Hepatocyte (in vitro differentiated cells): Measurements from ENCODE around the gene FBXW10B. TPM values are rescaled to one million over a fixed set of nuclear protein-coding genes. Genes with fewer than 3 reads are reported as not detected.
"Not testable (repeated sequence)": the region's sequence is repeated elsewhere in the genome, so short reads cannot be mapped to it uniquely, and the experiment has no call there.

Source experiments
- DNase-seq: peaks from one replicate; pipeline ENCODE4 v3.0.0-alpha.2; 2016; ENCODE audit warnings: low spot score
- H2AFZ ChIP-seq: fragments of 200-600 bp; sonication (generic); 2 replicates; pipeline ENCODE4 v1.6.0; 2016; ENCODE audit warnings: antibody characterized with exemption, mild to moderate bottlenecking
- H3K27ac ChIP-seq: fragments of 200-600 bp; sonication (generic); 2 replicates; pipeline ENCODE4 v1.5.1; 2016; ENCODE audit warnings: mild to moderate bottlenecking
- H3K27me3 ChIP-seq: fragments of 200-600 bp; sonication (generic); 2 replicates; pipeline ENCODE4 v1.6.1; 2016
- H3K36me3 ChIP-seq: fragments of 200-600 bp; sonication (generic); replicated peaks from 2 replicates; pipeline ENCODE4 v1.5.1; 2016; ENCODE audit warnings: low read depth; ENCODE audit not compliant: insufficient read depth
- H3K4me1 ChIP-seq: fragments of 200-600 bp; sonication (generic); 2 replicates; pipeline ENCODE4 v1.5.1; 2016; ENCODE audit warnings: mild to moderate bottlenecking, moderate library complexity; ENCODE audit not compliant: insufficient read depth
- H3K4me2 ChIP-seq: fragments of 200-600 bp; sonication (generic); 2 replicates; pipeline ENCODE4 v1.6.0; 2016
- H3K4me3 ChIP-seq: fragments of 200-600 bp; sonication (generic); 2 replicates; pipeline ENCODE4 v1.5.1; 2016; ENCODE audit warnings: mild to moderate bottlenecking
- H3K79me2 ChIP-seq: fragments of 200-600 bp; sonication (generic); 2 replicates; pipeline ENCODE4 v1.6.0; 2017; ENCODE audit warnings: mild to moderate bottlenecking
- H3K9me2 ChIP-seq: fragments of 200-600 bp; sonication (generic); replicated peaks from 2 replicates; pipeline ENCODE4 v1.6.0; 2017; ENCODE audit warnings: mild to moderate bottlenecking; ENCODE audit not compliant: insufficient read depth
- H3K9me3 ChIP-seq: fragments of 200-600 bp; sonication (generic); 2 replicates; pipeline ENCODE4 v1.5.1; 2016; ENCODE audit warnings: low read depth, mild to moderate bottlenecking
- H4K20me1 ChIP-seq: fragments of 200-600 bp; sonication (generic); 2 replicates; pipeline ENCODE4 v1.6.0; 2016; ENCODE audit warnings: mild to moderate bottlenecking; ENCODE audit not compliant: insufficient read depth, poor library complexity, severe bottlenecking
- EZH2 ChIP-seq: fragments of 200-600 bp; sonication (generic); IDR thresholded peaks from 2 replicates; pipeline ENCODE4 v1.6.1; 2016; ENCODE audit warnings: antibody characterized with exemption, mild to moderate bottlenecking, borderline replicate concordance
- EZH2phosphoT487 ChIP-seq: fragments of 200-600 bp; sonication (generic); IDR thresholded peaks from one replicate; pipeline ENCODE4 v1.6.1; 2018; ENCODE audit warnings: antibody characterized with exemption, mild to moderate bottlenecking, low read depth, moderate library complexity; ENCODE audit not compliant: unreplicated experiment, severe bottlenecking
- WGBS: methylation state at CpG from one replicate; pipeline ENCODE4 v1.1.6; 2016; ENCODE audit warnings: low lambda C conversion rate; ENCODE audit errors: missing lambda C conversion rate; 5-methylcytosine and 5-hydroxymethylcytosine counted together
- polyA plus RNA-seq: library from polyadenylated mRNA; unstranded; fragments of >200 nt; fragmentation: Nextera tagmentation; extraction: Ambion mirVana; gene quantifications from 2 replicates; pipeline ENCODE4 v1.2.1, GENCODE V29; 2016
- total RNA-seq: library from RNA; depleted of rRNA; stranded (reverse); fragments of >200 nt; gene quantifications from 2 replicates; pipeline ENCODE4 v1.2.3, GENCODE V29; 2014
- TF ChIP-seq, protein P1 (sequence below): fragments of 200-600 bp; sonication (generic); IDR thresholded peaks from 2 replicates; pipeline ENCODE4 v1.5.1; 2016; ENCODE audit warnings: antibody characterized with exemption, mild to moderate bottlenecking; ENCODE audit not compliant: poor library complexity

The FBXW10B gene
- total and polyA plus RNA-seq, 2 experiments from 2014 or later, result 0.23 to 1.3 TPM

DNA sequence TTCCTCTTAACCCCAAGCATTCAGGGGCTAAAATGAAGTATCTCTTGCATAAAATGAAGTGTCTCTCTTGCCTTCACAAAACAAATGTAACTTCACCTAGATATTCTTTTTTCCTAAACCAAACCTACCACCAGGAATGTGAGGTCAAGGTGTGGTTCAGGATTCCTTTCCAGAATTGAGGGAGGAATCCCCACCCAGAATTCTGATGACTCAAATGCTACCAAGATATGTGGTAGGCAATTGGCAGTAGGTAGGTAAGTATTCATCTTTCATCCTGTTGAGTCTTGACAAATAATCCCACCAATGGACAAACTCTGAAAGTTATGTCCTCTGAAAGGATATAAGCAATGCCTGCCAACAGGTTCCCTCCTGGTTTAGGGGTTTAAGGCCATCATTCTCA, 38.4 kb upstream of the FBXW10B start:
- DNase-seq, result no peak
- Histone ChIP-seq H3K9me3 (no peaks in the 10 kb centered on the region), H4K20me1 (no peaks in the 10 kb centered on the region), H3K36me3 (no peaks in the 10 kb centered on the region), H3K79me2 (no peaks in the 10 kb centered on the region), H3K4me2 (no peak overlapping the region), H3K9me2 (no peaks in the 10 kb centered on the region), H3K27me3 (no peaks in the 10 kb centered on the region), H3K4me1 (peaks cover 28% of the 10 kb centered on the region), H3K27ac (no peak overlapping the region), H3K4me3 (no peak overlapping the region), H2AFZ (no peak overlapping the region)
- TF ChIP-seq, protein P1, sequence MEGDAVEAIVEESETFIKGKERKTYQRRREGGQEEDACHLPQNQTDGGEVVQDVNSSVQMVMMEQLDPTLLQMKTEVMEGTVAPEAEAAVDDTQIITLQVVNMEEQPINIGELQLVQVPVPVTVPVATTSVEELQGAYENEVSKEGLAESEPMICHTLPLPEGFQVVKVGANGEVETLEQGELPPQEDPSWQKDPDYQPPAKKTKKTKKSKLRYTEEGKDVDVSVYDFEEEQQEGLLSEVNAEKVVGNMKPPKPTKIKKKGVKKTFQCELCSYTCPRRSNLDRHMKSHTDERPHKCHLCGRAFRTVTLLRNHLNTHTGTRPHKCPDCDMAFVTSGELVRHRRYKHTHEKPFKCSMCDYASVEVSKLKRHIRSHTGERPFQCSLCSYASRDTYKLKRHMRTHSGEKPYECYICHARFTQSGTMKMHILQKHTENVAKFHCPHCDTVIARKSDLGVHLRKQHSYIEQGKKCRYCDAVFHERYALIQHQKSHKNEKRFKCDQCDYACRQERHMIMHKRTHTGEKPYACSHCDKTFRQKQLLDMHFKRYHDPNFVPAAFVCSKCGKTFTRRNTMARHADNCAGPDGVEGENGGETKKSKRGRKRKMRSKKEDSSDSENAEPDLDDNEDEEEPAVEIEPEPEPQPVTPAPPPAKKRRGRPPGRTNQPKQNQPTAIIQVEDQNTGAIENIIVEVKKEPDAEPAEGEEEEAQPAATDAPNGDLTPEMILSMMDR, result no peak
- no peak for TF ChIP-seq EZH2
- TF ChIP-seq EZH2phosphoT487, result no peak

DNA sequence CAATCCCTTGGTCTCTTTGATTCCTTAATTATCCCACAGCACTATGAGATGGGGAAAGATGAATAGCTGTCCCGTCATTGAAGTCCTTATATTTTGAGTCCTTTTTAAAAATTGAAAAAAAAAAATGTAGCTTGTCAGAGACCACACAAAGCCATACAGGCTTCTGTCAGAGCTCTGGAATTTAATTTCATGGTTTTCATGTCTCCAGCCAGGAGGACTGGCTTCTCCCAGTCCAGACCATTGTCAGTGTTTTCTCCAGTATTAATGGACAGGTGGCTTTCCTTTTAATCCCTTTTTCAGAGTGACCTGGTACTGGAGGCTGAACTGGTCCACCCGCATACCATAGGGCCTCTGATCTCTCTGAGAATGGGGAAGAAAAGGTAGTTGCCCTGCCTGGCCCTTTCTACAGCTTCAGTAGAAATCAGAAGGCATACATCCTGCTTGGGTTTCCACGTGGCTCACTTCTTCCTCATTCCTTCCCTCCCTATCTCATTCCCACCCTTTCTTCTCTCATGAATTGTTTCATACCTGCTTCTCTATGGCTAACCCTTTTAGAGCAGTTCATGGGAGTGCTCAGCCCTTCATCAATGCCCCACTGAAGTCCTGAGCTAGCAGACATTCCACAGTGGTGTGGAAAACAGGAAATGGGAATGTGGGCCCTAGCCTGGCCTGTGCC, 35.5 kb upstream of the FBXW10B start:
- H4K20me1 ChIP-seq, result no peaks in the 10 kb centered on the region
- peak overlapping the region; percentile 83 for H3K27ac ChIP-seq
- H3K4me1 ChIP-seq, result peaks cover 41% of the 10 kb centered on the region
- no peaks in the 10 kb centered on the region for H3K36me3 ChIP-seq
- H3K9me3 ChIP-seq, result no peaks in the 10 kb centered on the region
- 49% methylated on average over 3 of the region's 3 CpGs for WGBS
- peaks cover 9% of the 10 kb centered on the region for H3K79me2 ChIP-seq
- H3K27me3 ChIP-seq, result no peaks in the 10 kb centered on the region
- TF ChIP-seq, protein P1, result no peak
- TF ChIP-seq EZH2 (no peak), EZH2phosphoT487 (no peak)
- peak; percentile 38 for DNase-seq
- H3K4me3 ChIP-seq, result no peak overlapping the region
- no peak overlapping the region for H2AFZ ChIP-seq
- no peaks in the 10 kb centered on the region for H3K9me2 ChIP-seq
- peak overlapping the region; percentile 35 for H3K4me2 ChIP-seq

DNA sequence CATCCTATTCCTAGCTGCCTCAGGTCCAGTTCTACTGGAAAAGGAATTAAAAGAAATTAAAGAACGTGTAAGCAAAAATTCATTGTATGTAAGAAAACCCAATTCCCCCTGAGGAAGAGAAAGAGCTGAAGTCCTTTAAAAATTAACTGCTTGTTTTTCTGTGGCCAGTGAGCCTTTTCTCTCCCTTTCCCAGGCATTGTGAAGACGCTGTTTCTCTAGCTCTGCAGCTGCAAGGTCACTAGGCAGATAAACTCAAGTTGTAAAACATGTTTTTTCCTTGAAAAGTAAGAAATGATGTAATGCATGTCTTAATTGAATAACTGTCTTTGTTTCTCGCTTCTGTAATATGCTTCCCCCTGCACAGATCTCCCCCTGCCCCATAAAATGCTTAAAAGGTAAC, 34.9 kb upstream of the FBXW10B start:
- H4K20me1 ChIP-seq, H3K9me2 ChIP-seq, H2AFZ ChIP-seq, H3K4me3 ChIP-seq, H3K9me3 ChIP-seq, H3K27me3 ChIP-seq, DNase-seq, H3K36me3 ChIP-seq: not testable (repeated sequence)
- Histone ChIP-seq H3K79me2 (peaks cover 14% of the 10 kb centered on the region), H3K27ac (peak overlapping the region; percentile 83), H3K4me1 (peaks cover 41% of the 10 kb centered on the region), H3K4me2 (peak overlapping the region; percentile 35)
- WGBS, result 21% methylated on average over 3 of the region's 3 CpGs

DNA sequence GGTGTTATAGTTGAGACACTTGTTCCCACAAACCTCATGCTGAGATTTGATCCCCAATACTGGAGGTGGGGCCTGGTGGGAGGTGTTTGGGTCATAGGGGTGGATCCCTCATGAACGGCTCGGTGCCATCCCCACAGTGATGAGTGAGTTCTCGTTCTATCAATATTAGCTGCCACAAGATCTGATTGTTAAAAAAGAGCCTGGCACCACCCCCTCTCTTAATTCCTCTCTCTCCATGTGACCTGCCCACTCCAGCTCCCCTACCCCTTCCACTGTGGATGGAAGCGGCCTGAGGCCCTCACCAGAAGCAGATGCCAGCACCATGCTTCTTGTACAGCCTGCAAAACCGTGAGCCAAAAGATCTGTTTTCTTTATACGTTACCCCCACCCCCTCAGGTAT, 33.5 kb upstream of the FBXW10B start:
- peaks cover 39% of the 10 kb centered on the region for H3K4me1 ChIP-seq
- no peaks in the 10 kb centered on the region for H3K9me3 ChIP-seq
- no peak overlapping the region for H3K4me3 ChIP-seq
- TF ChIP-seq EZH2 (no peak), EZH2phosphoT487 (no peak)
- TF ChIP-seq, protein P1, result no peak
- H3K27ac ChIP-seq, result no peak overlapping the region
- no peaks in the 10 kb centered on the region for H3K27me3 ChIP-seq
- DNase-seq, result no peak
- 87% methylated on average over 6 of the region's 6 CpGs for WGBS
- no peaks in the 10 kb centered on the region for H3K36me3 ChIP-seq
- H4K20me1 ChIP-seq, result no peaks in the 10 kb centered on the region
- no peak overlapping the region for H3K4me2 ChIP-seq
- peaks cover 25% of the 10 kb centered on the region for H3K79me2 ChIP-seq
- H3K9me2 ChIP-seq, result no peaks in the 10 kb centered on the region
- H2AFZ ChIP-seq, result no peak overlapping the region
